HG02885 (cell line): Measurements from ENCODE around the gene KHNYN.
"Not testable (repeated sequence)": the region's sequence is repeated elsewhere in the genome, so short reads cannot be mapped to it uniquely, and the experiment has no call there.

Source experiments
- ATAC-seq: cut with Tn5 transposase; IDR thresholded peaks from one replicate; pipeline ENCODE4 v1.9.1; 2021; ENCODE audit warnings: mild to moderate bottlenecking; ENCODE audit not compliant: unreplicated experiment, poor library complexity

Gene KHNYN

DNA sequence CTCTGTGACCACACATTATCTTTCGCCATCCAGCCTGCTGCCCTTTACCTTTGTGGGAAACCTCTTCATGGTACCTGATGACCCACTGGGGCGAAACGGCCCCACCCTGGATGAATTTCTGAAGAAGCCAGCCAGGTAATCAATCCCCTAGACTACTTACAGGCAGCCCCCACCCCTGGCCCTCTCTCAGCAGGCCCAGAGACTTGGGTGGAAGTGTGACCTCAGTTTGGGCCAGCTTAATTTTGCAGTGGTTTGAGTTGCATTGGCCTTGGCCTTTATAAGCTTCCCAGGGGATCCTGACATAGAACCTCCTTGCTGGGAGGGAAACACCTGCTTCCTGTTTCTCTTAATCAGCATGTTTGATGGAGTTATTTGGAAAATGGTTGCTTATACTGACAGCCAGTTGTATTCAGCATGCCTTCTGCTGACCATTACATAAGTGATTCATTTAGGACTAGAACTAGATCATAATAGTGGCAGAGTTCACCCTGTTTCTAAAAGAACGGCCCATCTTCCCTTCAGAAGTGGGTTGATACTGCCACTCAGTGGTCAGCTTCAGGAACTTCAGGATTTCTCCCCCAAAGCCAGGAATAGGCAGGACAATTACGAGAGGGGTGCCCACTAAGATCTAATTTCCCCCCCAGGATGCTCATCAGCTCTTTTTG lies 6.7 kb downstream of the KHNYN start:
- ATAC-seq = peak; percentile 51

GRCh38 chr14:24437020-24437735 lies 7.4 kb downstream of the KHNYN start:
- no peak for ATAC-seq

- no peak for ATAC-seq
Measured at GRCh38 chr14:24437736-24438067, 7.9 kb downstream of the KHNYN start.

DNA sequence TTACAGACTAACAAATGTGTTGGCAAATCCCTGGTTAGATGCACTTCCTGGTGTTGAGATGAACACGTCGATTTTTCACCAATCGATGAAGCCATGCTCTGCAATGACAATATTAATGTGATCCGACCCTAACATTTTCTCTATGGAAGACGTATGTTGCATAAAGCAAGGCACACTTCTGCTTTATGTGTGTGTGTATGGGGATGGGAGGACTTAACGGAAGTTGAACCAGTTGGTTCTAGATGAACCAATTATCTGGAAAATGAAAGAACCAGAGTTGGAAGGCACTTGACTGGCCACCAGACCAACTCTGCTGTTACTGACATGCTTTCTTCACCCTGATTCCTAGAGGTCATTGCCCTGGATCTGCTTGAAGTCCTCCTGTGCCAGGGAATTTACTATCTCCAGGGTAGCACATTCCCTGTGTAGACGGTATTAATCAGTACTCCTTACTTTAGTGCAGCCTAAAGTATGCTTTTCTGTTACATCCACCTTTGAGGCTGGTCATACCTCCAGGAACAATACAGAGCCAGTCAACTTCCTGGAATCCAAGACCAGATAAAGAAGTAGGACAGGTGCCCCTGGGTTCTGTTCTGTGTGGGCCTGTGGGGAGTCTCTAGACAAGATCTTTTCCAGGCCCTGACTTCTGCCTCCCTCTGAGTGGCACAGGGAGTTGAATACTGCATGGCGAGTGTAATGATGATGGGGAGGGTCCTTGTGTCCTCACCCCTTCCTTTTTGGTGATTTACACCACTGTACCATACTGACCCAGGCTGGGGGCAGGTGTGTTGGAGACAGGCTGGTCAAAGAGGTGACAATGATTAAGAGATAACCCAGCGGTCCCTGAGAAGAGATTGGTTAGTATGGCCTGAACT lies 8.7 kb downstream of the KHNYN start:
- ATAC-seq = no peak

- no peak for ATAC-seq
Measured at GRCh38 chr14:24439257-24439656, 9.5 kb downstream of the KHNYN start.

DNA sequence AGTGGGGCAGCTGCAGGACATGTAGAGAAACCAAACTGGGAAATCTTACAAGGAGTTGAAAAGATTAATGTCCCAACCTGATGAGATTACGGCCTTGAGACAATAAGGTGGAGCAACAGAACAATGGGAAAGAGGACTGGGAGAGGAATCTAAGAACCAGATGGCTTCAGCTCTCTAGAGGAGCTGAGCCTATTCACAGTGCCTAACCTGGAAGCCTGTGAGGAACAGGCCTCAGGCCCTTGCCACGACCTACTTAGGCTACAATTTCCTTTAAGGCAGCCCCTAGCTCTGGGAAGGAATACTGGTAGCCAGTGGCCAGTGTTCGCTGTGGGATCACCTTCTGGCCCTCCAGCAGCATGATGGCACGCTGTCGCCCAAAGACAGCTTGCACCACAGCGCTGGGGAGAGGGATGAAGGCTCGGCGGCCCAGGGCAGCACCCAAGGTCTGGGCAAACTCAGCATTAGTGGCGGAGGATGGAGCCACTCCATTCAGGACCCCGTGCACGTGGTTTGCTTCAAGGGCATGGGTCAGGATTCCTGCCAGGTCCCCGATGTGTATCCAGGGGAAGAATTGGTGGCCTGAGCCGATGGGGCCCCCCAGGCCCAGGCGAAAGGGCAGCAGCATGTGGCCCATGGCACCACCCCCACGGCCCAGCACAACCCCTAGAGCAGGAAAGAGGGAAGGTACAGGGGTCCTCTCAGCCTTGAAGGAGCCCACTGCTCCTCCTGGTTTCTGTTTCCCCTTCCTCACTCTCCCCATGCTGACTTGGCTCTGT lies 10.3 kb downstream of the KHNYN start:
- no peak for ATAC-seq

DNA sequence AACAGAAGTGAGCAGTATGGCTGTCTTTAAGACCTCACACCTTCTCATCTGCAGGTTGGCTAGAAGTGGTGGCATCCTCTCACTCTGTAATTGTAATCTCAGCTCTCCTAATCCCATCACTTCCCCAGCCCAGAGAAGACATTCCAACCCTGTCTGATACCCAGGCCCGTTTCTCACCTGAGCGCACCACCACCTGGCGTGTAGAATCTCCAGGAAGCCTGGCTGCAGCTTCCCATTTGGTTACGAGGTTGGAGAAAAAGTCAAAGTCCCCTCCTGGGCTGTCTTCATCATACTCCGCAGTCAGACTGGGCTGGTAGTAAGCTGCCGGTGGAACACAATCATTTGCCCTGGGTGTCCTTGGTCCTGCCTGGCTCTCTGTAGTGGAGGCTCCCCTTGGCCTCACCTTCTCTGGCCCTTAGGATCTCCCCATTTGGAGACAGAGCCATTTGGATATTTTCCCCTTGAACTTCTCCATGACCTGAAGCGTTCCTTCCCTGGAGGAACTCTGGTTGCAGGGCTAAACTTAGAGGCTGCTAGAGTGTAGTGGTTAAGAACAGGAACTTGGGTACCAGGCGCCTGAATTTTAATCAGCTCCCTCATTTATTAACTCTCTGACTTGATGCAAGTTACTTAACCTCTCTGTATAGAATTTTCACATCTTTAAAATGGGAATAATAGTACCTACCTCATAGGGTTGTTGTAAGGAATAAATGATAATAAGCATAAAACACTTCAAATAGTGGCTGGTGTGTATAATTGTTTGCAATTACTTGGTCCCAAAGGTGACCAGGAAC lies 11.0 kb downstream of the KHNYN start:
- ATAC-seq = no peak

- ATAC-seq = no peak
Measured at GRCh38 chr14:24441485-24441884, 11.7 kb downstream of the KHNYN start.

DNA sequence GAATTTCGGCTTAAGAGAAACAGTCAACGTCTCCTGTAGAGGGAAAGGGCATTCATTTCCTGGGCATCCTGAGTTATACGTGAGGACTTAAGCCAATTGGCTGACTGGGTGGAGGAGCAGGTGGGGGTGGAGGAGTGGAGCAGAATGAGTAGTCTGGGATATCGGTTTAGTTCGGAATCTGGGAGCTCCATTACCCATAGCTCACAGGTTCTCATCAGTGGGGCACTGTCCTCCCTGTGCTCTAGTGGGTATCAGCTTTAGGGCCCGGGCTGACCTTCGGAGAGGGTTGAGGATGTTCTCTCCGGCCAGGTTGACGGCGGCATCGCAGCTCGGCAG lies 12.1 kb downstream of the KHNYN start:
- ATAC-seq = no peak

DNA sequence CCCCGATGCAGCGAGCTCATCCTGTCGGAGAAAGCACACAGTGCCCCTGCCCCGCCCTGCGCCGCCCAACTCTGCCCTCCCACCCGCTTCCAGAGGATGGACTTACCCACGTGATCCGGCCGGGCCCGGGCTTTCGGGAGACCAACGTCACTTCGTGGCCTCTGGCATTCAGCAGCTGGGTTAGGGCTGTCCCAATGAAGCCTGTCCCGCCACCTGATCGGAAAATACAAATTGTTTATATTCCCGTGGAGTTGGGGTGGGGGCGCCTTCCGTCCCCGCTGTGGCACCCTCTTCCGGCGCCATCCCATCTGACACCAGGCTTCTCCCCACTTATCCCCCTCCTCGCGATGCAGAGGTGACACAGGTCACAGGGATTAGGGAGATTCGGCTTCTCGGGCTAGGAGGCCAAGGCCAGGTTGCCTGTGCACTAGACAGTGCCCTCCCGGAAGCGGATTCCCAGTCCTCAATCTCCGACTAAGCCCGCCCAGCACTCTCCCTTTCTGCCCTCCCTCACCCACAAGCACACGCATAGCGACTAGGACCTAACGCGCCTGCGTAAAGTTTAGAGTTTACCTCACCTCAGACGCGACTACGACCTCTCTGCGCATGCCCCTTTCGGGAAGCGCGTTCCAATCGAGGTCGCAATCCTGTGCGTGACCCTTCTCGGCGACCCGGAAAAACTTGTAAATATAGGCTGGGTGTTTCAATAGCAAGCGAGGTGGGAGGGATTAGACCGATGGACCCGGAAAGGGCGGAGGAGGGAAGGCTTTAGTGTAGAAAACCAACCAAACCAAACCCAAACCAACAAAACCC lies 12.7 kb downstream of the KHNYN start, which contains the start of gene SDR39U1:
SDR39U1 (minus strand) TSS at position 537 of the 813 bp plus-strand sequence; CDS start at position 530, 7 bp downstream.
- peak; percentile 91 for ATAC-seq

DNA sequence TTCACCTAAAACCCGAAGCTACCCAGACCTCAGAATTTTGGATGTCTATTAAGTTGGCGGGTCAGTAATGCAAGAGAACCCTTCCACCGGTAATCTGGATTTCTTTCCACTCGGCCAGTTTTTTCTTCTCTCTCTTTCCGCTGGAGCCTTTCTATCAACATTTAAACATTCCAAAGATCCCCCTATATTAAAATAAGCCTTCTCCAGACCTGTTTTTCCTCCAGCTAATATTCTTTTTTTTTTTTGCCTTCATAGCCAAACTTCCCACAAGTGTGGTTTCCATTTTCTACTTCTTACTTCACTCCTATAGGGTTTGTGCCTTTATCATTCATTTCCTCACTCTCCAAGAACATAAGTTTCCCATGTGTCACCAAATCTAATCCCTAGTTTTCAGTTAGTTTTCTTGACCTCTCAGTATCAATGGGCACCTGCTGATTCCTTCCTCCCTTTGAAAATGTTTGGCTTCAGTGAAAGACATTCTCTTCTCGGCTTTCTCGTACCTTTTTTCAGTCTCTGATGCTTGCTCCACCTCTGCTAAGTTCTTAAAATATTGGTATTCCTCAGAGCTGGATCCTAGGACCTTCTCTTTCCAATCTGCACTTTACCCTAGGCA lies 13.4 kb downstream of the KHNYN start:
- ATAC-seq = no peak

DNA sequence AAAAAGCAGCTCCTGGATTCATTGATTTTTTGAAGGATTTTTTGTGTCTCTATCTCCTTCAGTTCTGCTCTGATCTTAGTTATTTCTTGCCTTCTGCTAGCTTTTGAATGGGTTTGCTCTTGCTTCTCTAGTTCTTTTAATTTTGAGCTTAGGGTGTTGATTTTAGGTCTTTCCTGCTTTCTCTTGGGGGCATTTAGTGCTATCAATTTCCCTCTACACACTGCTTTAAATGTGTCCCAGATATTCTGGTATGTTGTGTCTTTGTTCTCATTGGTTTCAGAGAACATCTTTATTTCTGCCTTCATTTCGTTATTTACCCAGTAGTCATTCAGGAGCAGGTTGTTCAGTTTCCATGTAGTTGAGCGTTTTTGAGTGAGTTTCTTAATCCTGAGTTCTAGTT lies 21.1 kb downstream of the KHNYN start:
- not testable (repeated sequence) for ATAC-seq

- ATAC-seq = no peak
Measured at GRCh38 chr14:24456980-24457379, 27.2 kb downstream of the KHNYN start.

GRCh38 chr14:24458736-24459135 lies 29.0 kb downstream of the KHNYN start:
- ATAC-seq = no peak

DNA sequence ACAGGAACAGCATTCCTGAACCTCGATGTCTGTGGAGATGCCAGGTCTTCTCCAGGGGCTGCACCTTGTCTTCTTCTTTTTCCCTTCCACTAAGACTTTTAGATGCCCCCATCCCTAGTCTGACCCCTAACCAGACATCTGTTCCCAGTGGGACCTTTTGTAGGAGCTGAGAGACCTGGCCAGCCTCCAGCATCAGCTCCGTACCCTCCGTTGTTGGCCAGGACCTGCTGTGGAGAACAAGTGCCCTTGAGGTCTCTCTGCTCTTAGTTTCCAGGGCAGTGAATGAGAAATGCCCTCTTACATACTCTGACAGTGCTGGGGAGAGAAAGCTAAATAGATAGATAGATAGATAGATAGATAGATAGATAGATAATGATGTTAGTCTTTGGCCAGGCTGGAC lies 29.6 kb downstream of the KHNYN start:
- ATAC-seq = no peak

DNA sequence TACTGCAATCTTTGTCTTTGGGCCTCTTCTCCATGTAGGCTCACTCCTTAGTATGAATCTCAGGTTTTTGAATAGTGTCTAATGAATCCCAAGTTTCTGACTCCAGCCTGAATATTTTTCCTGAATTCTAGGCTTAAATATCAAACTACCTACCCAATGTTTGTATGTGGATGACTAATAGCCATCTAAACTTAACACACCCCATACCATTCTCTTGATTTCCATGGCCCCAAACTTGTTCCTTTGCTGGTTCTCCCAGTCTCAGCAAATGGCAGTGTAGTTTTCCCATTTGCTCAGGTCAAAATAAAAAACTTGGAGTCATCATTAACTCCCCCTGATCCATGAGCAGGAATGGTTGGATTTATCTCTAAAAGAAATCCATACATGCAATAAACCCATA lies 31.6 kb downstream of the KHNYN start:
- no peak for ATAC-seq

DNA sequence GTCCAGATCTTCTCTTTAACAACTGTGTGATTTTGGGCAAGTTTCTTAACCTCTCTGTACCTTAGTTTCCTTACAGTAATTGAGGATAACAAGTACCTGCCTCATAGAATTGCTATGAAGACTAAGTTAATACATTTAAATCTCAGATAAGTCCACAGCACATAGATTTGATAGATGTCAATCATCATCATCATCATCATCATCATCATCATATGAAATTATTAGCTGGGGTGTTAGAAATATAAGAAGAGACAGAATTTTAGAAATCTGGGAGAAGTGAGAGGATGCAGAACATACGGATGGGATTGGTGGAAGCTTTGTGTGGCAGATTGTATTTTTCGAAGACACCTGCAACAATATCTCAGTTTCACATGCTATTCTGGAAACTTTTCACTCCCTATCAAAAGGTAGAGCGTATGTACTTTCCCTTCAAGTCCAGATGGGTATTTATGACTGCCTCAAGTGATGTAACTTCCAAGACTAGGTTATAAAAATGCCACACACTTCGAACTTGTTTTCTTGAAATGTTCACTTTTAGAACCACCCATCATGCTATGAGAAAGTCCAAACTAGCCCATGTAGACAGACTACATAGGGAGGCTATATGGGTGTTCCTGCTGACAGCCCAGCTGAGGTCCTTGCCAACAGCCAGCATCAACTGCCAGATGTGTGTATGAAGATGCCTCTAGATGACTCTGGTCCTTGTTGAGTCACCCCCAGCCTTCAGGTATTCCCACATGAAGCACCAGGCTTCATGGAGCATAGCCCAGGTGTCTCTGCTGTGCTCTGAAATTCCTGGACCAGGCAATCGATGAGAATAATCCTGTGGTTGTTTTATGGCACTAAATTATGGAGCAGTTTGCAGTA lies 33.5 kb downstream of the KHNYN start:
- ATAC-seq = no peak
